HCT116 (cell line): Measurements from ENCODE around the gene S100A7A. TPM values are rescaled to one million over a fixed set of nuclear protein-coding genes. Genes with fewer than 3 reads are reported as not detected.

Source experiments
- ATAC-seq: fragments of 200-7000 bp; cut with Tn5 transposase; 2 replicates; pipeline ENCODE4 v1.9.1; 2020; ENCODE audit warnings: mild to moderate bottlenecking, moderate library complexity
- BruUV-seq: library from RNA; stranded (reverse); fragments of 400-500 nt; replicated peaks from 2 replicates; lab custom pipeline; 2021; lab: Mats Ljungman, UMichigan
- CTCF ChIA-PET: fragments of 300-600 bp; sonication (Branson Sonifier 250); formaldehyde crosslinking; loops from one replicate; lab custom pipeline; 2021; ENCODE audit warnings: antibody characterized with exemption; lab: Charles Lee
- POLR2A ChIA-PET: fragments of 300-600, 350-600 bp; sonication (Branson Sonifier 250); formaldehyde crosslinking; loops from one replicate; lab custom pipeline; 2021; ENCODE audit warnings: antibody characterized with exemption; lab: Charles Lee
- RAD21 ChIA-PET, 2 experiments: fragments of 300-600 bp; sonication (Branson Sonifier 250); formaldehyde crosslinking; loops; one replicate each; lab custom pipeline; 2023; ENCODE audit warnings: low total read pairs in 2 of 2; ENCODE audit not compliant: uncharacterized antibody in 2 of 2, unreplicated experiment in 2 of 2, low non-redundant PET in 1 of 2; lab: Charles Lee
- DNase-seq: peaks from one replicate; pipeline ENCODE4 v3.0.0-alpha.2; 2010; ENCODE audit warnings: low read depth, low spot score
- H2AFZ ChIP-seq: fragments of 200-600 bp; shearing (Covaris generic), sonication (generic); 2 replicates; pipeline ENCODE4 v1.6.1; 2017; ENCODE audit warnings: low read depth, mixed run types, mixed read lengths, antibody characterized with exemption, low read length; ENCODE audit not compliant: poor library complexity, severe bottlenecking
- H3K27ac ChIP-seq: 2 replicates; pipeline ENCODE4 v1.5.1; 2012; ENCODE audit warnings: low read depth, low read length
- H3K27me3 ChIP-seq: fragments of 200-600 bp; sonication (generic); 2 replicates; pipeline ENCODE4 v1.6.1; 2016; ENCODE audit warnings: mixed run types, low read length, mixed read lengths; ENCODE audit not compliant: insufficient read depth
- H3K36me3 ChIP-seq, 2 experiments: fragments of 200-500 bp in 1 of 2; fragments of 200-600 bp in 1 of 2; sonication (Bioruptor generic) in 1 of 2; sonication (generic) in 1 of 2; 2 replicates each; pipeline versions ENCODE4 v1.5.1 to v1.6.1; 2014 to 2016; ENCODE audit warnings: low read length in 2 of 2, inconsistent platforms in 1 of 2, mixed read lengths in 1 of 2, mixed run types in 1 of 2; ENCODE audit not compliant: insufficient read depth in 2 of 2, control insufficient read depth in 1 of 2
- H3K4me1 ChIP-seq, 2 experiments: fragments of 200-600 bp in 1 of 2; sonication (generic) in 1 of 2; 2 replicates each; pipeline versions ENCODE4 v1.5.1 to v1.6.1; 2012 to 2017; ENCODE audit warnings: low read length in 2 of 2, inconsistent platforms in 1 of 2, mild to moderate bottlenecking in 1 of 2, mixed read lengths in 1 of 2, mixed run types in 1 of 2, moderate library complexity in 1 of 2; ENCODE audit not compliant: insufficient read depth in 2 of 2, control insufficient read depth in 1 of 2
- H3K4me2 ChIP-seq: fragments of 200-600 bp; sonication (generic); 2 replicates; pipeline ENCODE4 v1.6.1; 2017; ENCODE audit warnings: mixed run types, low read length, mixed read lengths
- H3K4me3 ChIP-seq, 2 experiments: fragments of 200-600 bp in 1 of 2; sonication (generic) in 1 of 2; replicated peaks in 1 of 2; 2 replicates each; pipeline ENCODE4 v1.5.1; 2011 to 2016; ENCODE audit warnings: low read length in 2 of 2, control low read depth in 1 of 2, low read depth in 1 of 2, mild to moderate bottlenecking in 1 of 2, mixed read lengths in 1 of 2, mixed run types in 1 of 2
- H3K79me2 ChIP-seq: fragments of 200-600 bp; sonication (generic); 2 replicates; pipeline ENCODE4 v1.6.1; 2017; ENCODE audit warnings: mild to moderate bottlenecking, mixed run types, low read length, moderate library complexity, mixed read lengths; ENCODE audit not compliant: insufficient read depth
- H3K9ac ChIP-seq: fragments of 200-600 bp; sonication (generic); 2 replicates; pipeline ENCODE4 v1.6.1; 2016; ENCODE audit warnings: low read length, mixed read lengths
- H3K9me2 ChIP-seq: fragments of 200-600 bp; sonication (generic), shearing (Covaris generic); 2 replicates; pipeline ENCODE4 v1.6.1; 2017; ENCODE audit warnings: mixed run types, mild to moderate bottlenecking, moderate library complexity; ENCODE audit not compliant: insufficient read depth
- H3K9me3 ChIP-seq, 2 experiments: fragments of 200-500 bp in 1 of 2; fragments of 200-600 bp in 1 of 2; sonication (Bioruptor generic) in 1 of 2; sonication (generic) in 1 of 2; 2 replicates each; pipeline ENCODE4 v1.6.1; 2014 to 2017; ENCODE audit warnings: low read length in 2 of 2, mixed read lengths in 2 of 2, inconsistent platforms in 1 of 2, low read depth in 1 of 2, mild to moderate bottlenecking in 1 of 2, mixed run types in 1 of 2, moderate library complexity in 1 of 2; ENCODE audit not compliant: control insufficient read depth in 1 of 2, insufficient read depth in 1 of 2
- H4K20me1 ChIP-seq: fragments of 200-600 bp; sonication (generic), shearing (Covaris generic); 2 replicates; pipeline ENCODE4 v1.6.1; 2017; ENCODE audit warnings: mixed run types, mild to moderate bottlenecking, moderate library complexity; ENCODE audit not compliant: insufficient read depth
- CBX3 ChIP-seq: IDR thresholded peaks from 2 replicates; pipeline ENCODE4 v1.6.1; 2012; ENCODE audit warnings: low read depth
- CEBPB ChIP-seq: IDR thresholded peaks from 2 replicates; pipeline ENCODE4 v1.6.1; 2012; ENCODE audit warnings: low read depth
- ELF1 ChIP-seq: IDR thresholded peaks from 2 replicates; pipeline ENCODE4 v1.6.1; 2012; ENCODE audit warnings: low read depth, borderline replicate concordance
- EZH2 ChIP-seq: fragments of 200-600 bp; sonication (generic); IDR thresholded peaks from 2 replicates; pipeline ENCODE4 v1.6.1; 2017; ENCODE audit warnings: antibody characterized with exemption, mixed run types
- FOSL1 ChIP-seq: IDR thresholded peaks from 2 replicates; pipeline ENCODE4 v1.6.1; 2012; ENCODE audit warnings: low read depth
- JUND ChIP-seq: IDR thresholded peaks from 2 replicates; pipeline ENCODE4 v1.6.1; 2012
- MAX ChIP-seq: IDR thresholded peaks from 2 replicates; pipeline ENCODE4 v1.6.1; 2012
- RAD21 ChIP-seq: IDR thresholded peaks from 2 replicates; pipeline ENCODE4 v1.6.1; 2012; ENCODE audit warnings: low read depth, mild to moderate bottlenecking
- TCF7L2 ChIP-seq: IDR thresholded peaks from 2 replicates; pipeline ENCODE4 v1.7.0; 2011; ENCODE audit warnings: borderline replicate concordance, inconsistent platforms; ENCODE audit not compliant: insufficient read depth, insufficient read length; ENCODE audit errors: extremely low read depth
- YY1 ChIP-seq: IDR thresholded peaks from 2 replicates; pipeline ENCODE4 v1.6.1; 2011; ENCODE audit warnings: low read length, low read depth, moderate library complexity, mild to moderate bottlenecking; ENCODE audit not compliant: insufficient replicate concordance; ENCODE audit errors: extremely low read depth
- ZNF274 ChIP-seq: fragments of 200-500 bp; sonication (Bioruptor generic); IDR thresholded peaks from 2 replicates; pipeline ENCODE4 v1.6.1; 2014; ENCODE audit warnings: mild to moderate bottlenecking, low read depth, low read length, inconsistent platforms
- intact Hi-C: fragments of 100-400 bp; cut with micrococcal nuclease; formaldehyde crosslinking; loops from 2 replicates; pipeline ENCODE4 v1.10.0; 2022
- total RNA-seq: library from RNA; stranded (reverse); gene quantifications from one replicate; pipeline ENCODE4 v1.2.1, GENCODE V29; 2021; ENCODE audit not compliant: unreplicated experiment
- TF ChIP-seq, protein P1 (sequence below), 3 experiments: fragments of 200-600 bp in 1 of 3; sonication (generic) in 1 of 3; IDR thresholded peaks in 2 of 3; conservative IDR thresholded peaks in 1 of 3; 2 replicates each; pipeline ENCODE4 v1.5.1; 2012 to 2017; ENCODE audit warnings: low read depth in 2 of 3, low read length in 2 of 3, antibody characterized with exemption in 1 of 3, borderline replicate concordance in 1 of 3, control low read depth in 1 of 3, mild to moderate bottlenecking in 1 of 3, mixed read lengths in 1 of 3, mixed run types in 1 of 3, moderate library complexity in 1 of 3; ENCODE audit not compliant: insufficient read depth in 1 of 3
- TF ChIP-seq, protein P2 (sequence below): IDR thresholded peaks from 2 replicates; pipeline ENCODE4 v1.6.1; 2012
- TF ChIP-seq, protein P3 (sequence below): IDR thresholded peaks from 2 replicates; pipeline ENCODE4 v1.6.1; 2011; ENCODE audit warnings: mild to moderate bottlenecking, low read length, moderate library complexity; ENCODE audit not compliant: insufficient replicate concordance; ENCODE audit errors: extremely low read depth

Gene S100A7A
- total RNA-seq, 1 experiment from 2014 or later, result not detected

- RAD21 ChIA-PET, result no interaction called here
- Histone ChIP-seq H3K4me3 (no peak overlapping the region), H3K27me3 (peaks cover 65% of the 10 kb centered on the region), H3K9me3 (no peaks in the 10 kb centered on the region), H3K27ac (no peak overlapping the region), H3K9ac (no peak overlapping the region), H3K4me2 (no peak overlapping the region), H3K9me2 (no peaks in the 10 kb centered on the region), H3K79me2 (no peaks in the 10 kb centered on the region), H3K36me3 (no peaks in the 10 kb centered on the region), H3K4me1 (no peaks in the 10 kb centered on the region), H2AFZ (no peak overlapping the region), H4K20me1 (no peaks in the 10 kb centered on the region)
- ATAC-seq (no peak), DNase-seq (no peak)
- TF ChIP-seq ZNF274 (no peak), JUND (no peak), FOSL1 (no peak), YY1 (no peak), RAD21 (no peak), ELF1 (no peak), TCF7L2 (no peak), CBX3 (no peak), EZH2 (no peak), MAX (no peak), CEBPB (no peak)
- TF ChIP-seq, protein P1, sequence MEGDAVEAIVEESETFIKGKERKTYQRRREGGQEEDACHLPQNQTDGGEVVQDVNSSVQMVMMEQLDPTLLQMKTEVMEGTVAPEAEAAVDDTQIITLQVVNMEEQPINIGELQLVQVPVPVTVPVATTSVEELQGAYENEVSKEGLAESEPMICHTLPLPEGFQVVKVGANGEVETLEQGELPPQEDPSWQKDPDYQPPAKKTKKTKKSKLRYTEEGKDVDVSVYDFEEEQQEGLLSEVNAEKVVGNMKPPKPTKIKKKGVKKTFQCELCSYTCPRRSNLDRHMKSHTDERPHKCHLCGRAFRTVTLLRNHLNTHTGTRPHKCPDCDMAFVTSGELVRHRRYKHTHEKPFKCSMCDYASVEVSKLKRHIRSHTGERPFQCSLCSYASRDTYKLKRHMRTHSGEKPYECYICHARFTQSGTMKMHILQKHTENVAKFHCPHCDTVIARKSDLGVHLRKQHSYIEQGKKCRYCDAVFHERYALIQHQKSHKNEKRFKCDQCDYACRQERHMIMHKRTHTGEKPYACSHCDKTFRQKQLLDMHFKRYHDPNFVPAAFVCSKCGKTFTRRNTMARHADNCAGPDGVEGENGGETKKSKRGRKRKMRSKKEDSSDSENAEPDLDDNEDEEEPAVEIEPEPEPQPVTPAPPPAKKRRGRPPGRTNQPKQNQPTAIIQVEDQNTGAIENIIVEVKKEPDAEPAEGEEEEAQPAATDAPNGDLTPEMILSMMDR (IDR thresholded peaks at IDR 0.05 in 2 of 3, conservative IDR thresholded peaks at IDR 0.05 in 1 of 3; ENCODE audit: borderline replicate concordance in 1 of 3, insufficient read depth in 1 of 3, low read depth in 2 of 3, low read length in 2 of 3), result no peak
- TF ChIP-seq, protein P2, sequence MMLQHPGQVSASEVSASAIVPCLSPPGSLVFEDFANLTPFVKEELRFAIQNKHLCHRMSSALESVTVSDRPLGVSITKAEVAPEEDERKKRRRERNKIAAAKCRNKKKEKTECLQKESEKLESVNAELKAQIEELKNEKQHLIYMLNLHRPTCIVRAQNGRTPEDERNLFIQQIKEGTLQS, result no peak
- TF ChIP-seq, protein P3, sequence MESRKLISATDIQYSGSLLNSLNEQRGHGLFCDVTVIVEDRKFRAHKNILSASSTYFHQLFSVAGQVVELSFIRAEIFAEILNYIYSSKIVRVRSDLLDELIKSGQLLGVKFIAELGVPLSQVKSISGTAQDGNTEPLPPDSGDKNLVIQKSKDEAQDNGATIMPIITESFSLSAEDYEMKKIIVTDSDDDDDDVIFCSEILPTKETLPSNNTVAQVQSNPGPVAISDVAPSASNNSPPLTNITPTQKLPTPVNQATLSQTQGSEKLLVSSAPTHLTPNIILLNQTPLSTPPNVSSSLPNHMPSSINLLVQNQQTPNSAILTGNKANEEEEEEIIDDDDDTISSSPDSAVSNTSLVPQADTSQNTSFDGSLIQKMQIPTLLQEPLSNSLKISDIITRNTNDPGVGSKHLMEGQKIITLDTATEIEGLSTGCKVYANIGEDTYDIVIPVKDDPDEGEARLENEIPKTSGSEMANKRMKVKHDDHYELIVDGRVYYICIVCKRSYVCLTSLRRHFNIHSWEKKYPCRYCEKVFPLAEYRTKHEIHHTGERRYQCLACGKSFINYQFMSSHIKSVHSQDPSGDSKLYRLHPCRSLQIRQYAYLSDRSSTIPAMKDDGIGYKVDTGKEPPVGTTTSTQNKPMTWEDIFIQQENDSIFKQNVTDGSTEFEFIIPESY, result no peak
- BruUV-seq, result no TSS peak
- POLR2A ChIA-PET, result no interaction called here
- CTCF ChIA-PET, result no interaction called here
- intact Hi-C loops, result no loop called here
Measured at GRCh38 chr1:153387001-153387400, 29.3 kb upstream of the S100A7A start.
